Esophagus muscularis mucosa (tissue), 4 donors: ENCODE results near the gene ETV4. TPM values are rescaled to one million over a fixed set of nuclear protein-coding genes. Genes with fewer than 3 reads are reported as not detected.

Source experiments
- DNase-seq: peaks from one replicate; pipeline ENCODE4 v3.0.0-alpha.2; 2017; ENCODE audit errors: extremely low spot score
- H3K27ac ChIP-seq, 4 donors: fragments of 200-600 bp; sonication (generic); replicated peaks in 1 of 4; 1 replicate in 3 of 4; 2 replicates in 1 of 4; pipeline ENCODE4 v1.5.1; 2016 to 2019; ENCODE audit warnings: mild to moderate bottlenecking in 1 of 4
- H3K27me3 ChIP-seq, 4 donors: fragments of 200-600 bp; sonication (generic); one replicate each; pipeline versions ENCODE4 v1.5.1 to v1.6.0; 2016 to 2019
- H3K36me3 ChIP-seq, 4 donors: fragments of 200-600 bp; sonication (generic); one replicate each; pipeline ENCODE4 v1.5.1; 2016 to 2019
- H3K4me1 ChIP-seq, 4 donors: fragments of 200-600 bp; sonication (generic); one replicate each; pipeline ENCODE4 v1.5.1; 2016 to 2019
- H3K4me3 ChIP-seq, 4 donors: fragments of 200-600 bp; sonication (generic); 1 replicate in 2 of 4; 2 replicates in 2 of 4; pipeline ENCODE4 v1.5.1; 2016 to 2019; ENCODE audit warnings: mild to moderate bottlenecking in 4 of 4, moderate library complexity in 1 of 4
- H3K9me3 ChIP-seq, 4 donors: fragments of 200-600 bp; sonication (generic); 1 replicate in 3 of 4; 2 replicates in 1 of 4; pipeline ENCODE4 v1.5.1; 2016 to 2019
- CTCF ChIP-seq, 3 experiments: fragments of 200-600 bp in 2 of 3; fragments of 450-650 bp in 1 of 3; sonication (generic) in 2 of 3; IDR thresholded peaks; one replicate each; pipeline ENCODE4 v1.5.1; 2017 to 2019; ENCODE audit warnings: antibody characterized with exemption in 3 of 3, mild to moderate bottlenecking in 2 of 3, moderate library complexity in 1 of 3
- EP300 ChIP-seq: sonication (generic); formaldehyde crosslinking; IDR thresholded peaks from one replicate; pipeline ENCODE4 v1.6.1; 2017; ENCODE audit warnings: antibody characterized with exemption
- POLR2A ChIP-seq: fragments of 450-650 bp; IDR thresholded peaks from one replicate; pipeline ENCODE4 v1.6.1; 2017; ENCODE audit warnings: antibody characterized with exemption, moderate library complexity, mild to moderate bottlenecking, low read depth
- POLR2AphosphoS5 ChIP-seq, 2 donors: sonication (generic); formaldehyde crosslinking; IDR thresholded peaks; one replicate each; pipeline ENCODE4 v1.6.1; 2017; ENCODE audit warnings: antibody characterized with exemption in 2 of 2
- WGBS: methylation state at CpG from one replicate; pipeline ENCODE4 v1.1.5; 2018; 5-methylcytosine and 5-hydroxymethylcytosine counted together
- intact Hi-C: fragments of 100-400 bp; cut with DNase I; formaldehyde crosslinking; loops from one replicate; pipeline ENCODE4 v1.15.1; 2023
- total RNA-seq, 4 donors: library from RNA; depleted of rRNA; stranded (reverse); fragments of >200 nt; gene quantifications; one replicate each; pipeline versions ENCODE4 v1.1.0 to v1.2.1, GENCODE V29; 2016

Gene ETV4
- total RNA-seq, 4 donors from 2014 or later = 0.19 to 1.3 (median 0.83) TPM; not detected in 1

GRCh38 chr17:43549496-43549895 lies 3.4 kb upstream of the ETV4 start:
- intact Hi-C loops = no loop called here
- DNase-seq = no peak
- Histone ChIP-seq H3K27me3 (peaks cover 0 to 54% (median 9%) of the 10 kb centered on the region in 4 donors), H3K4me1 (peaks cover 27 to 37% (median 31%) of the 10 kb centered on the region in 4 donors), H3K4me3 (no peak overlapping the region), H3K27ac (no peak overlapping the region), H3K36me3 (no peaks in the 10 kb centered on the region), H3K9me3 (no peaks in the 10 kb centered on the region)
- WGBS = 80% methylated on average over 4 of the region's 5 CpGs
- TF ChIP-seq POLR2A (no peak), POLR2AphosphoS5 (IDR thresholded peaks at IDR 0.05) (no peak), EP300 (no peak), CTCF (IDR thresholded peaks at IDR 0.05) (no peak)

GRCh38 chr17:43548689-43549379 lies 2.7 kb upstream of the ETV4 start:
- H3K4me1 ChIP-seq = peaks cover 27 to 38% (median 31%) of the 10 kb centered on the region in 4 donors
- no peaks in the 10 kb centered on the region for H3K36me3 ChIP-seq
- H3K9me3 ChIP-seq = no peaks in the 10 kb centered on the region
- no peak for TF ChIP-seq POLR2AphosphoS5 (IDR thresholded peaks at IDR 0.05)
- no peak for TF ChIP-seq CTCF (IDR thresholded peaks at IDR 0.05)
- TF ChIP-seq POLR2A = no peak
- no peak for TF ChIP-seq EP300
- no peak overlapping the region for H3K27ac ChIP-seq
- no peak overlapping the region for H3K4me3 ChIP-seq
- no peak for DNase-seq
- intact Hi-C loops = no loop called here
- WGBS = 88% methylated on average over 3 of the region's 3 CpGs
- H3K27me3 ChIP-seq = peaks cover 0 to 61% (median 9%) of the 10 kb centered on the region in 4 donors

GRCh38 chr17:43547659-43548256 lies 1.6 kb upstream of the ETV4 start:
- no peak for DNase-seq
- no peak for TF ChIP-seq EP300
- intact Hi-C loops = no loop called here
- no peaks in the 10 kb centered on the region for H3K36me3 ChIP-seq
- no peaks in the 10 kb centered on the region for H3K9me3 ChIP-seq
- peaks cover 0 to 71% (median 9%) of the 10 kb centered on the region in 4 donors for H3K27me3 ChIP-seq
- no peak overlapping the region for H3K4me3 ChIP-seq
- peaks cover 27 to 38% (median 31%) of the 10 kb centered on the region in 4 donors for H3K4me1 ChIP-seq
- H3K27ac ChIP-seq = no peak overlapping the region

GRCh38 chr17:43547189-43547550 lies 1.0 kb upstream of the ETV4 start:
- Histone ChIP-seq H3K27ac (no peak overlapping the region), H3K36me3 (no peaks in the 10 kb centered on the region), H3K9me3 (no peaks in the 10 kb centered on the region), H3K4me3 (no peak overlapping the region), H3K4me1 (peaks cover 23 to 35% (median 28%) of the 10 kb centered on the region in 4 donors), H3K27me3 (peaks cover 0 to 77% (median 9%) of the 10 kb centered on the region in 4 donors)
- no peak for DNase-seq
- TF ChIP-seq CTCF (IDR thresholded peaks at IDR 0.05) = no peak
- TF ChIP-seq EP300 = no peak
- intact Hi-C loops = no loop called here
- WGBS = 51% methylated on average over 2 of the region's 2 CpGs

- no peak for DNase-seq
- Histone ChIP-seq H3K27me3 (peaks cover 0 to 77% (median 9%) of the 10 kb centered on the region in 4 donors), H3K36me3 (no peaks in the 10 kb centered on the region), H3K9me3 (no peaks in the 10 kb centered on the region), H3K4me3 (peak overlapping the region; percentile 57 to 75 (median 58)), H3K27ac (peak overlapping the region in 1 of 4 donors; percentile 11), H3K4me1 (peaks cover 27 to 39% (median 31%) of the 10 kb centered on the region in 4 donors)
- intact Hi-C loops = no loop called here
- WGBS = no CpG with 5 or more reads among the region's 21 CpGs
- TF ChIP-seq EP300 (no peak), POLR2AphosphoS5 (IDR thresholded peaks at IDR 0.05) (no peak), CTCF (IDR thresholded peaks at IDR 0.05) (no peak), POLR2A (no peak)
Observed at GRCh38 chr17:43545383-43545632, 832 bp downstream of the ETV4 start.
